Activated naive CD4-positive, alpha-beta T cell treated with anti-CD3 and anti-CD28 coated beads, Interleukin-2, amount 10 ng/mL, durations not matched to agents 5 hours and 36 hours (primary cell): ENCODE data around the gene CIP2A. TPM values are rescaled to one million over a fixed set of nuclear protein-coding genes. Genes with fewer than 3 reads are reported as not detected.

Experiments used
- total RNA-seq, 2 experiments: library from RNA; stranded (reverse); gene quantifications; one replicate each; pipeline ENCODE4 v1.2.3, GENCODE V29; 2021

Gene CIP2A
- 10 to 100 TPM; 40.0 to 41.4 TPM for total RNA-seq

DNA sequence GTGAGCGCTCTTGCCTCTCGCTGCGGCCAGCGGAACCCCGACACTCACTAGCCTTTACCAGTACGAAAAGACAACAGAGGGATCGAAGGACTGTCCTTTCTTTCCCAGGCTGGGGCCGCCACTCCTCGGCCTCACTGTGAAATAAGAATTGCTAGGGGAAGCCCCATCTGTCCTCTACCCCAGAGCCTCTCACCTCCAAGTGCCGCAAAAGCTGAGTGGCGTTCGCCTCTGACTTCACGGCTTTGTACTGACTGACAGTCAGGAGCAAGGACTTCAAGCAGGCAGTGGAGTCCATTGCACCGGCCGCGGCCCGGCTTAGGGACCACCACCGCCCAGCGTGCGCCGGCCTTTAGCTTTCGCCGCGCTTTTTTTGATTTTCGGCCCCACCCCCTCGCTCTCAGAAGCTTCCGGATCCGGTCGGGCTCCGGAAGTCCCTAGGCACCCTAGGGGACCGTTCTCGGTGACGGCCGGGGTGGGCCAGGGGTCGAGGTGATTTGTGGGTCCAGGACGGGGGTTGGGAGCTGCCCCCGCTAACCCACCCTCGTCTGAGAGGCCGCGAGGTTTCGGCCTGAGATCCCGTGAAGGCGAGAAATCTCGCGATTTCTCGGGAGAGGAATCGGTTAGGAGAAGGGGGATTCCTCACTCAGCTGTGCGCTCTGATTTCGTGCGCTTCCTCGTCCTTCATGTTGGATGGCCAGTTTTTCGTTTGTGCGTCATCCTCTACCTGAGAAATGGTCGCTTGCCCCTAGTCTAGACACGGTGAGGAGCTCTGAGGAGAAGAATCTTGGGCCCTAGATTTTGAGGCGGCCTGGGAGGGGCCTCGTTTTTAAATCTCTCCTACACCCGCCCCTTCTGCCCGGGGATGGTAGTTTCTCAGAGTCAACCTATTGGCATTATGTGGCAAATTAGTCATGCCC, at the start of gene CIP2A, which contains the start of gene DZIP3:
CIP2A (minus strand) TSS at position 358 of the 917 bp plus-strand sequence; CDS start at position 295, 63 bp downstream.
DZIP3 (plus strand) TSS at position 642 of the 917 bp plus-strand sequence. CDS start 15,685 bp downstream, outside the sequence.

DNA sequence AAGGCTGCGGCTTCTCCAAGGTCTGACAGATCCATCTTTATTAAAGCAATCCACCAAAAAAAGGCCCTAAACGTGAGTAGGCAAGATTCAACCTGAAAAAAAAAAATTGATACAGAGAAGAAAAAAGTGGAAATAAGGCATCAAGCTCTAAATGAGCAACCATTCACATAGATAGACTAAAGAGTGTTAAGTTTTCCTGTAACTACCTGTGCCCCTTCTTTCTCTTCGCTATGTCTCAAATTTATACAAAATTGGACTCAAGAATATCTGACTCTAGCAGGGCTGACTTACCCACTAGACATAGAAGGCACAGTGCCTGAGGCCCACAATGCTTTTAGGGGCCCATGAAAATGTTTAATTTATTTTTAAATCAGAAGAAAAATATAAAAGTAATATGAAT, 78.7 kb downstream of the CIP2A start, which contains the start of gene MYH15:
MYH15 (minus strand) TSS at position 101 of the 400 bp plus-strand sequence; CDS start at position 35, 66 bp downstream.

Other genes with a start within 250 kb of the CIP2A start
- gene MYH15, start 78.8 kb downstream of the CIP2A start, total RNA-seq = under 1 TPM; 0.07 to 0.15 TPM
- gene DZIP3, start 284 bp upstream of the CIP2A start, total RNA-seq = 10 to 100 TPM; 14.5 to 15.0 TPM
- gene RETNLB, start 168.0 kb upstream of the CIP2A start, total RNA-seq = not detected
- gene TRAT1, start 233.3 kb upstream of the CIP2A start, total RNA-seq = 100 to 1,000 TPM; 225 to 229 TPM